Neural crest cell (in vitro differentiated cells): Measurements from ENCODE around the gene HSD11B1L. TPM values are rescaled to one million over a fixed set of nuclear protein-coding genes. Genes with fewer than 3 reads are reported as not detected.
"Not testable (repeated sequence)": the region's sequence is repeated elsewhere in the genome, so short reads cannot be mapped to it uniquely, and the experiment has no call there.

ENCODE experiments used
- DNase-seq: peaks from one replicate; pipeline ENCODE4 v3.0.0; 2021; ENCODE audit warnings: low read depth, mixed read lengths, low spot score
- H3K27ac Mint-ChIP-seq: one replicate; pipeline ENCODE4 v1.8.0; 2021; ENCODE audit warnings: mild to moderate bottlenecking, mixed read lengths; ENCODE audit not compliant: unreplicated experiment
- H3K27me3 Mint-ChIP-seq: 2 replicates; pipeline ENCODE4 v1.8.0; 2021; ENCODE audit warnings: low read depth, mild to moderate bottlenecking, mixed read lengths
- H3K36me3 Mint-ChIP-seq: 2 replicates; pipeline ENCODE4 v1.8.0; 2021; ENCODE audit warnings: low read depth, mild to moderate bottlenecking, mixed read lengths
- H3K4me1 Mint-ChIP-seq: 2 replicates; pipeline ENCODE4 v1.8.0; 2021; ENCODE audit warnings: mixed read lengths
- H3K4me3 Mint-ChIP-seq: one replicate; pipeline ENCODE4 v1.8.0; 2021; ENCODE audit warnings: mild to moderate bottlenecking, mixed read lengths
- H3K9me3 Mint-ChIP-seq: 2 replicates; pipeline ENCODE4 v1.8.0; 2021; ENCODE audit warnings: mixed read lengths
- total RNA-seq: library from RNA; stranded (reverse); gene quantifications from 2 replicates; pipeline ENCODE4 v1.2.1, GENCODE V29; 2021
- TF ChIP-seq, protein P1 (sequence below): fragments of 200-600 bp; sonication (generic); conservative IDR thresholded peaks from 2 replicates; pipeline ENCODE4 v1.5.0; 2021; ENCODE audit warnings: antibody characterized with exemption, mild to moderate bottlenecking

Gene HSD11B1L
- total RNA-seq, 1 donor from 2014 or later, result 21.7 TPM

DNA sequence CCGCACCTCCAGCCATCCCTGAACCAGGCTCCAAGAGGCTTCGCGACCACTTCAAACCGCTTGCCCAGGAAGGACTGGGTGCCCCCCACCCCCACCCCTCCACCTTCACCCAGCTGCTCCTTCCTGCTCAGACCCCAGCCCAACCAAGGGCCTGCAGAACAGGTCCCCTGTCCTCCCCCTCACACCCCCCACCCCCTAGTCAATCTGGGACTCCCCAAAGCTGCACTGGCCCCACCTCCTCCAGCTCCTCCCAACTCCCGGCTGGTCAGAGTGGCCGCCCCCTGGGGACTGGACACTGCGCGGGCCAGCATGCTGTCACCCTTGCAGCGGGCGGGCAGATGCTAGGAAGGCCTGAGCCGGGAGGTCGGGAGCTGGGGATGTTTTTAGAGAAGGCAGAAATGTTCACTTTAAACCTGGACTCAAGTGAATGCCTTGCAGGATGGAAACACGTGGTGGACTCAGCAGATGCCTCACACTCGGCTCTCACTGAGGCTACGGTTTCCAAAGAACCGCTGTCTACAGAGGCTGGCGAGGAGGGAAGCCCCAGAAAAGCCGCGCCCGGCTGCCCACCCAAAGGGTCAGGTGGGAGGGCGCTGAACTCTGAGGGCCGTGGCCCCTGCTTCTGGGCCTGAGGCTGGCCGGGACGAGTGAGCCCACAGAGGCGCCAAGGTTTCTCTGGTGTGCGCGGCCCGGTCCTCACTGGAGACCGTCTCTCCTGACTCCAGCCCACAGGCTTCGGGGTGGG is 17.2 kb downstream of the HSD11B1L start:
- peak overlapping the region; percentile 66 for H3K4me3 Mint-ChIP-seq
- H3K4me1 Mint-ChIP-seq, result no peaks in the 10 kb centered on the region
- H3K27me3 Mint-ChIP-seq, result peaks cover 10% of the 10 kb centered on the region
- no peak for DNase-seq
- TF ChIP-seq, protein P1, sequence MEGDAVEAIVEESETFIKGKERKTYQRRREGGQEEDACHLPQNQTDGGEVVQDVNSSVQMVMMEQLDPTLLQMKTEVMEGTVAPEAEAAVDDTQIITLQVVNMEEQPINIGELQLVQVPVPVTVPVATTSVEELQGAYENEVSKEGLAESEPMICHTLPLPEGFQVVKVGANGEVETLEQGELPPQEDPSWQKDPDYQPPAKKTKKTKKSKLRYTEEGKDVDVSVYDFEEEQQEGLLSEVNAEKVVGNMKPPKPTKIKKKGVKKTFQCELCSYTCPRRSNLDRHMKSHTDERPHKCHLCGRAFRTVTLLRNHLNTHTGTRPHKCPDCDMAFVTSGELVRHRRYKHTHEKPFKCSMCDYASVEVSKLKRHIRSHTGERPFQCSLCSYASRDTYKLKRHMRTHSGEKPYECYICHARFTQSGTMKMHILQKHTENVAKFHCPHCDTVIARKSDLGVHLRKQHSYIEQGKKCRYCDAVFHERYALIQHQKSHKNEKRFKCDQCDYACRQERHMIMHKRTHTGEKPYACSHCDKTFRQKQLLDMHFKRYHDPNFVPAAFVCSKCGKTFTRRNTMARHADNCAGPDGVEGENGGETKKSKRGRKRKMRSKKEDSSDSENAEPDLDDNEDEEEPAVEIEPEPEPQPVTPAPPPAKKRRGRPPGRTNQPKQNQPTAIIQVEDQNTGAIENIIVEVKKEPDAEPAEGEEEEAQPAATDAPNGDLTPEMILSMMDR, result no peak
- no peak overlapping the region for H3K27ac Mint-ChIP-seq
- no peaks in the 10 kb centered on the region for H3K9me3 Mint-ChIP-seq
- H3K36me3 Mint-ChIP-seq, result peaks cover 12% of the 10 kb centered on the region

DNA sequence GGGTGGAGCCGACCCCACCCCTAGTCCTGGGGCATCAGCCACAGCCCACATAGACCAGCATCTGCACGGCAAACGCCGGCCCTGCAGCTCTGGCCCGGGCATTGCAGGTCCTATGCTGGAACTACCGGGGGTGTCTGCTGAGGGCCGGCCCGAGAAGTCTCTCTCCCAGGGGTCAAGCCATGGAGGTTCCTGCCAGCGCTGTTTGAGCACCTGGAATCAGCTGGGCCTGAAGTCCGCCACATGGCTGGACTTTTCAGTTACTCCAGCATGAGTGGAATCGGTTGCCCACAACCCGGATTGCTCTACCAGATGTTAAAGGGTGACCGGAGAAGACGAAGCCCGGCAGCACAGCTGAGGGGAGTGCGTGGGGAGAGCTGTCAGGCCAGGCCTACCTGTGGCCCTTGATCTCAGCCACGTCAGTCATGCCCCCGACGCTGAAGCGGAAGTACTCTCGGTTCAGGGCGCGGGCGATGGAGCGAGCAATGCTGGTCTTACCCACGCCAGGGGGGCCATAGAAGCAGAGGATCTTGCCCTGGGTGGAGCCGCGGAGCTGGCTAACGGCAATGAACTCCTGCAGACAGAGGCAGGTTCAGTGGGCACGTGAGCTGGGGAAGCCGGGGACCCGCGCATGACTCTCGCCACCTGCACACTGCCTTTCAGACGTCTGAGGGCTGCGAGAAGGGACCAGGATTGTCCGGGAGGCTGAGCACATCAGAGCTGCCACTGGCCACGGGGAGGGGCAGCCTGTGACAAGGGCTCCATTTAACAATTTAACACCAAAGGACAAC is 18.0 kb downstream of the HSD11B1L start:
- H3K36me3 Mint-ChIP-seq, result peaks cover 17% of the 10 kb centered on the region
- H3K9me3 Mint-ChIP-seq, result no peaks in the 10 kb centered on the region
- H3K27ac Mint-ChIP-seq, result peak overlapping the region; percentile 75
- H3K4me3 Mint-ChIP-seq, result peak overlapping the region; percentile 62
- peaks cover 10% of the 10 kb centered on the region for H3K27me3 Mint-ChIP-seq
- TF ChIP-seq, protein P1, result no peak
- no peaks in the 10 kb centered on the region for H3K4me1 Mint-ChIP-seq
- DNase-seq, result no peak

DNA sequence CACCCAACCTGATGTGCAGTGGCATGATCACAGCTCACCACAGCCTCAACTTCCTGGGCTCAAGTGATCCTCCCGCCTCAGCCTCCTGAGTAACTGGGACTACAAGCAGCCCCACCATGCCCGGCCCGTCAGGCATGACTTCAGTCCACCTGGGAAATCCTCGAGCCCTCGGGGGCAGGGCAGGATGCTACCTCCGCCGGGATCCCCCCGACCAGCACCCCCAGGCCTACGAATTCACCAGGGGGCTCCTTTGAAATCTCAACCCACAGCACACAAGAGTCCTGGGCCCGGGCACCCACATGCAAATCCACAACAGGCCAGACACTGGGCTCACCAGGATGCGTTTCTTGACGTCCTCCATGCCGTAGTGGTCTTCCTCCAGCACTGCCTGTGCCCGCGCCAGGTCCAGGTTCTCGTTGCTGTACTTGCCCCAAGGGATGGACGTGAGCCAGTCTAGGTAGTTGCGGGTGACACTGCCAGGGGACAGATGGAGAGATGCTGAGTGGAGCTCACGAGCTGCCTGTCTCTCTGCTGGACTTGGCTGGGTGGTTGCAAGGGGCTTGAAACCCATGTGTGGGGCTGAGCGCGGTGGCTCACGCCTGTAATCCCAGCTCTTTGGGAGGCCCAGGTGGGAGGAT is 19.7 kb downstream of the HSD11B1L start:
- peaks cover 15% of the 10 kb centered on the region for H3K36me3 Mint-ChIP-seq
- H3K9me3 Mint-ChIP-seq, result no peaks in the 10 kb centered on the region
- H3K27ac Mint-ChIP-seq, result no peak overlapping the region
- no peak overlapping the region for H3K4me3 Mint-ChIP-seq
- TF ChIP-seq, protein P1, result no peak
- DNase-seq, result no peak
- peaks cover 8% of the 10 kb centered on the region for H3K27me3 Mint-ChIP-seq
- H3K4me1 Mint-ChIP-seq, result no peaks in the 10 kb centered on the region

DNA sequence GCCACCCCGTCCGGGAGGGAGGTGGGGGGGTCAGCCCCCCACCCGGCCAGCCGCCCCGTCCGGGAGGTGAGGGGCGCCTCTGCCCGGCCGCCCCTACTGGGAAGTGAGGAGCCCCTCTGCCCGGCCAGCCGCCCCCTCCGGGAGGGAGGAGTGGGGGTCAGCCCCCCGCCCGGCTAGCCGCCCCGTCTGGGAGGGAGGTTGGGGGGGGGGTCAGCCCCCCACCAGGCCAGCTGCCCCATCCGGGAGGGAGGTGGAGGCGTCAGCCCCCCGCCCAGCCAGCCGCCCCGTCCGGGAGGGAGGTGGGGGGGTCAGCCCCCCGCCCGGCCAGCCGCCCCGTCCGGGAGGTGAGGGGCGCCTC is 21.2 kb downstream of the HSD11B1L start:
- not testable (repeated sequence) for H3K4me3 Mint-ChIP-seq, H3K4me1 Mint-ChIP-seq, H3K9me3 Mint-ChIP-seq, DNase-seq, H3K27ac Mint-ChIP-seq, H3K27me3 Mint-ChIP-seq
- peaks cover 15% of the 10 kb centered on the region for H3K36me3 Mint-ChIP-seq

DNA sequence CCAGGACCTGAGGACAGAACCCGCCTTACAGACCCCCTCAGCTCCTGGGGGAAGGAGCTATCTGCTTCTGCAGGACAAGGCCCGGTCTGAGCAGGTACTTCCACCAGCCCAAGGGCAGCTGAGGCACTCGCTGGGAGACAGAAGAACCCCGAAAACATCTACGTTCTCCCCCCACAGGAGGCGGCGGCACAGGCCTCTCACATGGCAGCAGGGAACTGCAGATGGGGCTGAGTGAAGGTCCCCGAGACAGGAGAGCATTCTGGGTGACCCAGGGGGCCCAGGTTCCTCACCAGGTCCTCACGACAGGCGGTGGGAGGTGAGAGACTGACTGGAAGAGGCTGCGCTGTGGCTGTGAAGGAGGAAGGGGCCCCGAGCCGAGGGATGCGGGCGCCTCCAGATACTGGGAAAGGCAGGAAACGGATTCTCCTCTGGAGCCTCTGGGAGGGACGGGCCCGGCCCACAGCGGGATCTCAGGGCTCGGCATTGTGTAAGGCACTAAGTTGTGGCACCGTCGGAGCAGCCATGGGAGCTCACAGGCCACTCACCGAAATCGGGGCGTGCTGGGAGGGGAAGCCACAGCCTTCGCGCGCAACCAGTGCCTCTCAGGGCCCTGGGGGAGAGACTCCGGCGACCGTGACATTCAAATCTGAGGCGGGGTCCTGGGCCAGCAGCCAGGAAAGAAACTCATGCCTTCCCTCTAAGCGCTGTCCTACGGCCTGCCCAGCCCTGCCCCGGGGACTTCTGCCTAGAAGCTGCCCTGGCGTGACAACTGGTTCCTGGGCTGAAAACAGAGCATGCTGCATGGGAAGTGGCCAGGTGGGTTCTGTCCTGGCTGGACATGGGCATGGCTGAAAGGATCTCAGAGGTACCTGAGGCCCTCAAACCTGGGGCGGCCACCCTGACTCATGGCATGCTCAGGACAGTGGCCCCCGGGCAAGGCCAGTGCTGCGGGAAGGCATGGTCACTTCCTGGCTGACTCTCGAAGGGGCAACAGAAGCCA is 23.3 kb downstream of the HSD11B1L start:
- no peak overlapping the region for H3K27ac Mint-ChIP-seq

More for the DNA sequence above, 23.3 kb downstream of the HSD11B1L start:
- Mint-ChIP-seq H3K4me3 (no peak overlapping the region), H3K36me3 (peaks cover 15% of the 10 kb centered on the region), H3K27me3 (no peaks in the 10 kb centered on the region), H3K9me3 (no peaks in the 10 kb centered on the region), H3K4me1 (no peaks in the 10 kb centered on the region)
- no peak for DNase-seq
- TF ChIP-seq, protein P1, result no peak
